HepG2 (cell line): Measurements from ENCODE around the gene HDHD3. TPM values are rescaled to one million over a fixed set of nuclear protein-coding genes. Genes with fewer than 3 reads are reported as not detected.
A peak's percentile ranks its signal among the peaks of the same experiment; 100 is the strongest.

Source experiments
- ARNT2 ChIP-seq: sonication (generic); formaldehyde crosslinking; IDR thresholded peaks from 2 replicates; pipeline ENCODE4 v1.8.0; 2022; ENCODE audit warnings: mild to moderate bottlenecking, low read depth, missing genetic modification reagents, moderate library complexity
- ARNTL ChIP-seq: sonication (generic); formaldehyde crosslinking; IDR thresholded peaks from 2 replicates; pipeline ENCODE4 v1.4.0; 2020; ENCODE audit warnings: mild to moderate bottlenecking, missing genetic modification reagents
- BHLHE40 ChIP-seq: IDR thresholded peaks from 2 replicates; pipeline ENCODE4 v1.6.1; 2011; ENCODE audit warnings: low read length, improper control_type of control experiment
- E2F2 ChIP-seq: sonication (generic); formaldehyde crosslinking; IDR thresholded peaks from 2 replicates; pipeline ENCODE4 v1.4.0; 2020; ENCODE audit warnings: missing genetic modification reagents, borderline replicate concordance
- ELF1 ChIP-seq: sonication (generic); formaldehyde crosslinking; IDR thresholded peaks from 2 replicates; pipeline ENCODE4 v1.4.0; 2020; ENCODE audit warnings: missing genetic modification reagents
- GATAD2A ChIP-seq: IDR thresholded peaks from 2 replicates; pipeline ENCODE4 v1.6.1; 2016
- GMEB1 ChIP-seq: sonication (generic); formaldehyde crosslinking; IDR thresholded peaks from 2 replicates; pipeline ENCODE4 v1.5.1; 2020; ENCODE audit warnings: missing genetic modification reagents, mild to moderate bottlenecking, borderline replicate concordance
- HNF1B ChIP-seq: sonication (generic); formaldehyde crosslinking; IDR thresholded peaks from 2 replicates; pipeline ENCODE4 v1.5.1; 2020; ENCODE audit warnings: mild to moderate bottlenecking, moderate library complexity, missing genetic modification reagents
- HNF4G ChIP-seq, 2 experiments: sonication (generic) in 1 of 2; formaldehyde crosslinking in 1 of 2; IDR thresholded peaks; 2 replicates each; pipeline versions ENCODE4 v1.4.0 to v1.6.1; 2011 to 2020; ENCODE audit warnings: borderline replicate concordance in 2 of 2, low read depth in 2 of 2, mild to moderate bottlenecking in 2 of 2, low read length in 1 of 2, missing genetic modification reagents in 1 of 2, moderate library complexity in 1 of 2
- IKZF1 ChIP-seq: fragments of 450-650 bp; IDR thresholded peaks from 2 replicates; pipeline ENCODE4 v1.7.1; 2016
- IRF2 ChIP-seq: IDR thresholded peaks from 2 replicates; pipeline ENCODE4 v1.6.1; 2018; ENCODE audit warnings: missing genetic modification reagents, missing compliant biosample characterization
- KLF12 ChIP-seq: sonication (generic); formaldehyde crosslinking; IDR thresholded peaks from 2 replicates; pipeline ENCODE4 v1.4.0; 2020; ENCODE audit warnings: missing genetic modification reagents, borderline replicate concordance
- MAF1 ChIP-seq: sonication (generic); formaldehyde crosslinking; IDR thresholded peaks from 2 replicates; pipeline ENCODE4 v1.5.0; 2020; ENCODE audit warnings: missing genetic modification reagents, borderline replicate concordance
- MEF2D ChIP-seq: sonication (generic); formaldehyde crosslinking; IDR thresholded peaks from 2 replicates; pipeline ENCODE4 v1.5.1; 2020; ENCODE audit warnings: mild to moderate bottlenecking, missing genetic modification reagents
- MTA1 ChIP-seq: sonication (generic); formaldehyde crosslinking; IDR thresholded peaks from 2 replicates; pipeline ENCODE4 v1.4.0; 2020; ENCODE audit warnings: missing genetic modification reagents, mild to moderate bottlenecking, borderline replicate concordance
- PAF1 ChIP-seq: IDR thresholded peaks from 2 replicates; pipeline ENCODE4 v1.6.1; 2016; ENCODE audit warnings: missing genetic modification reagents, missing compliant biosample characterization
- RAD21 ChIP-seq: fragments of 450-650 bp; formaldehyde crosslinking; IDR thresholded peaks from 2 replicates; pipeline ENCODE4 v1.5.0; 2020; ENCODE audit warnings: mild to moderate bottlenecking
- RARA ChIP-seq: IDR thresholded peaks from 2 replicates; pipeline ENCODE4 v1.6.1; 2016; ENCODE audit warnings: missing genetic modification reagents, missing compliant biosample characterization
- RORA ChIP-seq: sonication (generic); formaldehyde crosslinking; IDR thresholded peaks from 2 replicates; pipeline ENCODE4 v1.5.0; 2020; ENCODE audit warnings: mild to moderate bottlenecking, missing genetic modification reagents, moderate library complexity
- SRY ChIP-seq: sonication (generic); formaldehyde crosslinking; IDR thresholded peaks from 2 replicates; pipeline ENCODE4 v1.8.0; 2022; ENCODE audit warnings: mild to moderate bottlenecking, missing genetic modification reagents
- U2AF1 ChIP-seq: fragments of 200-400 bp; formaldehyde crosslinking; optimal IDR thresholded peaks from 2 replicates; pipeline ENCODE3; 2017; ENCODE audit warnings: mild to moderate bottlenecking, low read depth, low read length
- ZC3H4 ChIP-seq: sonication (generic); formaldehyde crosslinking; IDR thresholded peaks from 2 replicates; pipeline ENCODE4 v1.4.0; 2020; ENCODE audit warnings: missing genetic modification reagents, borderline replicate concordance
- ZEB1 ChIP-seq: IDR thresholded peaks from 2 replicates; pipeline ENCODE4 v1.6.1; 2012; ENCODE audit warnings: mild to moderate bottlenecking, low read depth, inconsistent platforms; ENCODE audit not compliant: insufficient replicate concordance
- ZFP37 ChIP-seq: sonication (generic); formaldehyde crosslinking; IDR thresholded peaks from 2 replicates; pipeline ENCODE4 v1.4.0; 2020; ENCODE audit warnings: missing genetic modification reagents, borderline replicate concordance
- ZNF12 ChIP-seq: sonication (generic); formaldehyde crosslinking; IDR thresholded peaks from 2 replicates; pipeline ENCODE4 v1.5.0; 2020; ENCODE audit warnings: missing genetic modification reagents
- ZNF331 ChIP-seq: sonication (generic); formaldehyde crosslinking; IDR thresholded peaks from 2 replicates; pipeline ENCODE4 v1.4.0; 2020; ENCODE audit warnings: missing genetic modification reagents
- ZNF747 ChIP-seq: sonication (generic); formaldehyde crosslinking; IDR thresholded peaks from 2 replicates; pipeline ENCODE4 v1.8.1; 2023; ENCODE audit warnings: missing genetic modification reagents, mild to moderate bottlenecking, borderline replicate concordance
- polyA plus RNA-seq, 8 experiments: library from polyadenylated mRNA; depleted of rRNA in 3 of 8; stranded (reverse) in 7 of 8; unstranded in 1 of 8; fragments of >200 nt; fragmentation: Illumina TruSeq in 4 of 8; extraction: Trizol in 4 of 8; gene quantifications; 2 replicates each; pipeline versions ENCODE4 v1.2.1 to v1.2.3, GENCODE V29; 2011 to 2016; ENCODE audit warnings: low read depth in 4 of 8, missing spikeins in 1 of 8, mixed read lengths in 1 of 8; ENCODE audit not compliant: insufficient read depth in 1 of 8
- total RNA-seq, 5 experiments: library from RNA; depleted of rRNA; stranded (reverse); fragments of >200 nt; fragmentation: Illumina TruSeq; extraction: Trizol; gene quantifications; 2 replicates each; pipeline ENCODE4 v1.2.3, GENCODE V29; 2016; ENCODE audit warnings: low read depth in 1 of 5

HDHD3 gene
- total and polyA plus RNA-seq, 2 of the 13 experiments (the other 11 are each of a cell fraction or from before 2014, with no cell fraction given) = 23.1 to 38.5 TPM

- TF ChIP-seq MTA1 (CRISPR knock-in tag) (0 out of 2 replicates have a peak, but pooled peaks have one; percentile 58), ZC3H4 (CRISPR knock-in tag) (no peak), ZNF12 (CRISPR knock-in tag) (0 out of 2 replicates have a peak, but pooled peaks have one; percentile 13), KLF12 (CRISPR knock-in tag) (peak; percentile 65; the same call in 1 of the 2 replicates), GATAD2A (CRISPR knock-in tag) (peak; percentile 80), IRF2 (CRISPR knock-in tag) (peak; percentile 88; the same call in 1 of the 2 replicates), ARNT2 (CRISPR knock-in tag) (peak; percentile 68; the same call in 1 of the 2 replicates), HNF4G (IDR thresholded peaks at IDR 0.05; ENCODE audit: borderline replicate concordance, low read depth, low read length) (no peak), HNF4G (CRISPR knock-in tag; IDR thresholded peaks at IDR 0.05; ENCODE audit: borderline replicate concordance, low read depth) (peak; percentile 30; the same call in 1 of the 2 replicates), ELF1 (CRISPR knock-in tag) (peak; percentile 97), GMEB1 (CRISPR knock-in tag) (peak; percentile 74), HNF1B (CRISPR knock-in tag) (peak; percentile 98), ZNF747 (CRISPR knock-in tag) (peak; percentile 33; the same call in 1 of the 2 replicates), RAD21 (CRISPR knock-in tag) (peak; percentile 96), SRY (no peak), MEF2D (CRISPR knock-in tag) (peak; percentile 83; the same call in 1 of the 2 replicates), BHLHE40 (no peak), IKZF1 (no peak), ZFP37 (CRISPR knock-in tag) (peak; percentile 86; the same call in 1 of the 2 replicates), ZEB1 (no peak), RARA (CRISPR knock-in tag) (peak; percentile 32), MAF1 (CRISPR knock-in tag) (peak; percentile 86; the same call in 1 of the 2 replicates), E2F2 (CRISPR knock-in tag) (no peak), ARNTL (CRISPR knock-in tag) (peak; percentile 68; the same call in 1 of the 2 replicates), U2AF1 (peak; percentile 40), PAF1 (CRISPR knock-in tag) (no peak), RORA (no peak), ZNF331 (peak; percentile 90)
These were observed 24.4 kb upstream of the HDHD3 start, which contains the start of gene ALAD (continued) for GRCh38 chr9:113401027-113401792.
